NB4 (cell line): ENCODE measurements around the gene ERCC8.

Experiments
- MYC ChIP-seq: IDR thresholded peaks from 2 replicates; pipeline ENCODE4 v1.6.1; 2011; ENCODE audit warnings: low read depth, low read length
- POLR2A ChIP-seq: IDR thresholded peaks from 2 replicates; pipeline ENCODE4 v1.6.1; 2011; ENCODE audit warnings: mild to moderate bottlenecking; ENCODE audit not compliant: insufficient read length; ENCODE audit errors: extremely low read depth
- TF ChIP-seq, protein P1 (sequence below): IDR thresholded peaks from one replicate; pipeline ENCODE4 v1.5.1; 2012; ENCODE audit warnings: low read depth, low read length

DNA sequence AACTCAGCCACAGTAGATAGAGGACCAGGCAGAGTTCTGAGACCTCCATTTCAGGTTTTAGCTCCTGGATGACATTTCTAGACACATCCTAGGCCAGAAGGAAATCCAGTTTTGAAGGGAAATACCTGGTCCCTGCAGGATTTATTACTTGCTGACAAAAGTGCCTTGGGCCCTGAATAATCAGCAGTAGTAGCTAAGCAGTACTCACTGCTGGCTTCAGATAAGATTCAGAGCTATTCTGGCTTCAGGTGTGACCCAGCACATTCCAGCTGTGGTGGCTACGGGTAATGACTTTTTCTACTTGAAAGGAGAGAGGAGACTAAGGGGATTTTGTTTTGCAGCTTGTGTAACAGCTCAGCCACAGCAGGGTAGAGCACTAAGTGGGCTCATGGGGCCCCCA, 34.1 kb upstream of the ERCC8 start:
- TF ChIP-seq POLR2A: no peak
- TF ChIP-seq, protein P1, sequence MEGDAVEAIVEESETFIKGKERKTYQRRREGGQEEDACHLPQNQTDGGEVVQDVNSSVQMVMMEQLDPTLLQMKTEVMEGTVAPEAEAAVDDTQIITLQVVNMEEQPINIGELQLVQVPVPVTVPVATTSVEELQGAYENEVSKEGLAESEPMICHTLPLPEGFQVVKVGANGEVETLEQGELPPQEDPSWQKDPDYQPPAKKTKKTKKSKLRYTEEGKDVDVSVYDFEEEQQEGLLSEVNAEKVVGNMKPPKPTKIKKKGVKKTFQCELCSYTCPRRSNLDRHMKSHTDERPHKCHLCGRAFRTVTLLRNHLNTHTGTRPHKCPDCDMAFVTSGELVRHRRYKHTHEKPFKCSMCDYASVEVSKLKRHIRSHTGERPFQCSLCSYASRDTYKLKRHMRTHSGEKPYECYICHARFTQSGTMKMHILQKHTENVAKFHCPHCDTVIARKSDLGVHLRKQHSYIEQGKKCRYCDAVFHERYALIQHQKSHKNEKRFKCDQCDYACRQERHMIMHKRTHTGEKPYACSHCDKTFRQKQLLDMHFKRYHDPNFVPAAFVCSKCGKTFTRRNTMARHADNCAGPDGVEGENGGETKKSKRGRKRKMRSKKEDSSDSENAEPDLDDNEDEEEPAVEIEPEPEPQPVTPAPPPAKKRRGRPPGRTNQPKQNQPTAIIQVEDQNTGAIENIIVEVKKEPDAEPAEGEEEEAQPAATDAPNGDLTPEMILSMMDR: no peak
- TF ChIP-seq MYC: no peak
